Measurements from ENCODE around the gene VPS36.

DNA sequence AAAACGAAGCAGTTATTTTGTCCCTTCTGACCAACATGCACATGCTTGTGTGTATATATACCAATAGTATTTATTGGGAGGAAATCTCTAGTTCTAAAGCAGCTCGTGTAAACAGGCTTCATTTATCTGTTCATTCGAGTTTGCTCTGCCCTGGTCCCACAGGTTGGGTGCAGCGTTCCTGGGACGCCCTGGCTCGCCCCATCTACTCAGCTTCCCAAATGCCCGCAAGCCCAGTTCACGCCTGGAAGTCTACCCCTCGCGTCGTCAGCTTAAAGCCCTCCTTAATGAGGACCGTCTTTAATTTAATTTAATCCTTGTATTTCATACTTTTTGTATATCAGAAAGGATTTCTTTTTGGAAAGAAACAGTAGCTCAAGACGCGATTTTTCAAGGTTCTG is 45.1 kb downstream of the VPS36 start:
- TF ChIP-seq, protein P1, sequence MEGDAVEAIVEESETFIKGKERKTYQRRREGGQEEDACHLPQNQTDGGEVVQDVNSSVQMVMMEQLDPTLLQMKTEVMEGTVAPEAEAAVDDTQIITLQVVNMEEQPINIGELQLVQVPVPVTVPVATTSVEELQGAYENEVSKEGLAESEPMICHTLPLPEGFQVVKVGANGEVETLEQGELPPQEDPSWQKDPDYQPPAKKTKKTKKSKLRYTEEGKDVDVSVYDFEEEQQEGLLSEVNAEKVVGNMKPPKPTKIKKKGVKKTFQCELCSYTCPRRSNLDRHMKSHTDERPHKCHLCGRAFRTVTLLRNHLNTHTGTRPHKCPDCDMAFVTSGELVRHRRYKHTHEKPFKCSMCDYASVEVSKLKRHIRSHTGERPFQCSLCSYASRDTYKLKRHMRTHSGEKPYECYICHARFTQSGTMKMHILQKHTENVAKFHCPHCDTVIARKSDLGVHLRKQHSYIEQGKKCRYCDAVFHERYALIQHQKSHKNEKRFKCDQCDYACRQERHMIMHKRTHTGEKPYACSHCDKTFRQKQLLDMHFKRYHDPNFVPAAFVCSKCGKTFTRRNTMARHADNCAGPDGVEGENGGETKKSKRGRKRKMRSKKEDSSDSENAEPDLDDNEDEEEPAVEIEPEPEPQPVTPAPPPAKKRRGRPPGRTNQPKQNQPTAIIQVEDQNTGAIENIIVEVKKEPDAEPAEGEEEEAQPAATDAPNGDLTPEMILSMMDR (IDR thresholded peaks at IDR 0.05), result no peak
- TF ChIP-seq, protein P2, sequence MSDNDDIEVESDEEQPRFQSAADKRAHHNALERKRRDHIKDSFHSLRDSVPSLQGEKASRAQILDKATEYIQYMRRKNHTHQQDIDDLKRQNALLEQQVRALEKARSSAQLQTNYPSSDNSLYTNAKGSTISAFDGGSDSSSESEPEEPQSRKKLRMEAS (IDR thresholded peaks at IDR 0.05), result no peak
- TF ChIP-seq CEBPB (IDR thresholded peaks at IDR 0.05) (no peak), MAZ (IDR thresholded peaks at IDR 0.05; ENCODE audit: borderline replicate concordance, low read depth, low read length) (no peak), SMC3 (IDR thresholded peaks at IDR 0.05) (no peak), POLR2A (IDR thresholded peaks at IDR 0.05; ENCODE audit: low read length) (no peak), POLR2AphosphoS2 (conservative IDR thresholded peaks at IDR 0.05; ENCODE audit: low read length) (no peak), PHF8 (IDR thresholded peaks at IDR 0.05; ENCODE audit: borderline replicate concordance, low read depth) (no peak), EP300 (IDR thresholded peaks at IDR 0.05) (no peak), MYC (IDR thresholded peaks at IDR 0.05; ENCODE audit: borderline replicate concordance, low read length) (no peak)
- TF ChIP-seq, protein P3, sequence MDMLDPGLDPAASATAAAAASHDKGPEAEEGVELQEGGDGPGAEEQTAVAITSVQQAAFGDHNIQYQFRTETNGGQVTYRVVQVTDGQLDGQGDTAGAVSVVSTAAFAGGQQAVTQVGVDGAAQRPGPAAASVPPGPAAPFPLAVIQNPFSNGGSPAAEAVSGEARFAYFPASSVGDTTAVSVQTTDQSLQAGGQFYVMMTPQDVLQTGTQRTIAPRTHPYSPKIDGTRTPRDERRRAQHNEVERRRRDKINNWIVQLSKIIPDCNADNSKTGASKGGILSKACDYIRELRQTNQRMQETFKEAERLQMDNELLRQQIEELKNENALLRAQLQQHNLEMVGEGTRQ (IDR thresholded peaks at IDR 0.05), result no peak
- TF ChIP-seq, protein P4, sequence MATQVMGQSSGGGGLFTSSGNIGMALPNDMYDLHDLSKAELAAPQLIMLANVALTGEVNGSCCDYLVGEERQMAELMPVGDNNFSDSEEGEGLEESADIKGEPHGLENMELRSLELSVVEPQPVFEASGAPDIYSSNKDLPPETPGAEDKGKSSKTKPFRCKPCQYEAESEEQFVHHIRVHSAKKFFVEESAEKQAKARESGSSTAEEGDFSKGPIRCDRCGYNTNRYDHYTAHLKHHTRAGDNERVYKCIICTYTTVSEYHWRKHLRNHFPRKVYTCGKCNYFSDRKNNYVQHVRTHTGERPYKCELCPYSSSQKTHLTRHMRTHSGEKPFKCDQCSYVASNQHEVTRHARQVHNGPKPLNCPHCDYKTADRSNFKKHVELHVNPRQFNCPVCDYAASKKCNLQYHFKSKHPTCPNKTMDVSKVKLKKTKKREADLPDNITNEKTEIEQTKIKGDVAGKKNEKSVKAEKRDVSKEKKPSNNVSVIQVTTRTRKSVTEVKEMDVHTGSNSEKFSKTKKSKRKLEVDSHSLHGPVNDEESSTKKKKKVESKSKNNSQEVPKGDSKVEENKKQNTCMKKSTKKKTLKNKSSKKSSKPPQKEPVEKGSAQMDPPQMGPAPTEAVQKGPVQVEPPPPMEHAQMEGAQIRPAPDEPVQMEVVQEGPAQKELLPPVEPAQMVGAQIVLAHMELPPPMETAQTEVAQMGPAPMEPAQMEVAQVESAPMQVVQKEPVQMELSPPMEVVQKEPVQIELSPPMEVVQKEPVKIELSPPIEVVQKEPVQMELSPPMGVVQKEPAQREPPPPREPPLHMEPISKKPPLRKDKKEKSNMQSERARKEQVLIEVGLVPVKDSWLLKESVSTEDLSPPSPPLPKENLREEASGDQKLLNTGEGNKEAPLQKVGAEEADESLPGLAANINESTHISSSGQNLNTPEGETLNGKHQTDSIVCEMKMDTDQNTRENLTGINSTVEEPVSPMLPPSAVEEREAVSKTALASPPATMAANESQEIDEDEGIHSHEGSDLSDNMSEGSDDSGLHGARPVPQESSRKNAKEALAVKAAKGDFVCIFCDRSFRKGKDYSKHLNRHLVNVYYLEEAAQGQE (IDR thresholded peaks at IDR 0.05), result no peak

Measured in A549 (cell line).